ENCODE data around the gene SELL.

GRCh38 chr1:169679692-169680091, 31.7 kb downstream of the SELL start:
- no peak for TF ChIP-seq CTCF (conservative IDR thresholded peaks at IDR 0.05; ENCODE audit: low read length)
- no peak for TF ChIP-seq EZH2phosphoT487 (IDR thresholded peaks at IDR 0.05; ENCODE audit: borderline replicate concordance, low read depth, low read length)
